HG03280 (cell line): ENCODE measurements around the gene C14orf132.
"Not testable (repeated sequence)": the region's sequence is repeated elsewhere in the genome, so short reads cannot be mapped to it uniquely, and the experiment has no call there.

Experiments
- ATAC-seq: cut with Tn5 transposase; IDR thresholded peaks from one replicate; pipeline ENCODE4 v1.9.1; 2021; ENCODE audit warnings: mild to moderate bottlenecking, moderate library complexity; ENCODE audit not compliant: unreplicated experiment

Gene C14orf132

GRCh38 chr14:96058576-96059200 lies 19.5 kb downstream of the C14orf132 start:
- ATAC-seq, result no peak

GRCh38 chr14:96059519-96060135 lies 20.5 kb downstream of the C14orf132 start:
- no peak for ATAC-seq

- ATAC-seq, result no peak
Observed at GRCh38 chr14:96060186-96060933, 21.2 kb downstream of the C14orf132 start.

GRCh38 chr14:96062010-96062409 lies 22.8 kb downstream of the C14orf132 start:
- no peak for ATAC-seq

GRCh38 chr14:96062506-96062905 lies 23.3 kb downstream of the C14orf132 start:
- no peak for ATAC-seq

GRCh38 chr14:96064866-96065265 lies 25.7 kb downstream of the C14orf132 start:
- no peak for ATAC-seq

GRCh38 chr14:96065661-96066459 lies 26.7 kb downstream of the C14orf132 start:
- ATAC-seq, result no peak

- ATAC-seq, result no peak
Observed at GRCh38 chr14:96066976-96067375, 27.8 kb downstream of the C14orf132 start.

- ATAC-seq, result no peak
Observed at GRCh38 chr14:96067985-96068930, 29.1 kb downstream of the C14orf132 start.

- no peak for ATAC-seq
Observed at GRCh38 chr14:96069421-96069820, 30.3 kb downstream of the C14orf132 start.

- ATAC-seq, result no peak
Observed at GRCh38 chr14:96071561-96071960, 32.4 kb downstream of the C14orf132 start.

GRCh38 chr14:96072076-96072475 lies 32.9 kb downstream of the C14orf132 start:
- no peak for ATAC-seq

GRCh38 chr14:96072746-96073145 lies 33.6 kb downstream of the C14orf132 start:
- no peak for ATAC-seq

GRCh38 chr14:96073260-96074039 lies 34.3 kb downstream of the C14orf132 start:
- not testable (repeated sequence) for ATAC-seq

- no peak for ATAC-seq
Observed at GRCh38 chr14:96077983-96078624, 38.9 kb downstream of the C14orf132 start.

GRCh38 chr14:96078625-96079016 lies 39.5 kb downstream of the C14orf132 start:
- no peak for ATAC-seq

- no peak for ATAC-seq
Observed at GRCh38 chr14:96079066-96079465, 39.9 kb downstream of the C14orf132 start.

- ATAC-seq, result no peak
Observed at GRCh38 chr14:96080571-96080970, 41.4 kb downstream of the C14orf132 start.

GRCh38 chr14:96081224-96081623 lies 42.1 kb downstream of the C14orf132 start:
- ATAC-seq, result no peak
